OCI-LY1 (cell line): ENCODE data around the gene PARD3B.

Experiments used
- EZH2 ChIP-seq: fragments of 200-600 bp; sonication (generic), shearing (Covaris generic); IDR thresholded peaks from 2 replicates; pipeline ENCODE4 v1.8.0; 2017; ENCODE audit warnings: borderline replicate concordance, mixed run types, mild to moderate bottlenecking, antibody characterized with exemption, low read length, moderate library complexity, mixed read lengths
- TF ChIP-seq, protein P1 (sequence below): fragments of 200-600 bp; sonication (generic), shearing (Covaris generic); IDR thresholded peaks from 2 replicates; pipeline ENCODE4 v1.5.1; 2017; ENCODE audit warnings: mild to moderate bottlenecking, antibody characterized with exemption, low read length, moderate library complexity, mixed read lengths

GRCh38 chr2:205471776-205472175, 926.5 kb downstream of the PARD3B start:
- no peak for TF ChIP-seq EZH2
- TF ChIP-seq, protein P1, sequence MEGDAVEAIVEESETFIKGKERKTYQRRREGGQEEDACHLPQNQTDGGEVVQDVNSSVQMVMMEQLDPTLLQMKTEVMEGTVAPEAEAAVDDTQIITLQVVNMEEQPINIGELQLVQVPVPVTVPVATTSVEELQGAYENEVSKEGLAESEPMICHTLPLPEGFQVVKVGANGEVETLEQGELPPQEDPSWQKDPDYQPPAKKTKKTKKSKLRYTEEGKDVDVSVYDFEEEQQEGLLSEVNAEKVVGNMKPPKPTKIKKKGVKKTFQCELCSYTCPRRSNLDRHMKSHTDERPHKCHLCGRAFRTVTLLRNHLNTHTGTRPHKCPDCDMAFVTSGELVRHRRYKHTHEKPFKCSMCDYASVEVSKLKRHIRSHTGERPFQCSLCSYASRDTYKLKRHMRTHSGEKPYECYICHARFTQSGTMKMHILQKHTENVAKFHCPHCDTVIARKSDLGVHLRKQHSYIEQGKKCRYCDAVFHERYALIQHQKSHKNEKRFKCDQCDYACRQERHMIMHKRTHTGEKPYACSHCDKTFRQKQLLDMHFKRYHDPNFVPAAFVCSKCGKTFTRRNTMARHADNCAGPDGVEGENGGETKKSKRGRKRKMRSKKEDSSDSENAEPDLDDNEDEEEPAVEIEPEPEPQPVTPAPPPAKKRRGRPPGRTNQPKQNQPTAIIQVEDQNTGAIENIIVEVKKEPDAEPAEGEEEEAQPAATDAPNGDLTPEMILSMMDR = no peak
